HG03103 (cell line): Measurements from ENCODE around the gene TADA2A.
"Not testable (repeated sequence)": the region's sequence is repeated elsewhere in the genome, so short reads cannot be mapped to it uniquely, and the experiment has no call there.

Experiments
- ATAC-seq: cut with Tn5 transposase; IDR thresholded peaks from one replicate; pipeline ENCODE4 v1.9.1; 2021; ENCODE audit warnings: low read depth; ENCODE audit not compliant: unreplicated experiment

TADA2A gene

GRCh38 chr17:37490022-37490587, 83.4 kb downstream of the TADA2A start:
- peak; percentile 37 for ATAC-seq

DNA sequence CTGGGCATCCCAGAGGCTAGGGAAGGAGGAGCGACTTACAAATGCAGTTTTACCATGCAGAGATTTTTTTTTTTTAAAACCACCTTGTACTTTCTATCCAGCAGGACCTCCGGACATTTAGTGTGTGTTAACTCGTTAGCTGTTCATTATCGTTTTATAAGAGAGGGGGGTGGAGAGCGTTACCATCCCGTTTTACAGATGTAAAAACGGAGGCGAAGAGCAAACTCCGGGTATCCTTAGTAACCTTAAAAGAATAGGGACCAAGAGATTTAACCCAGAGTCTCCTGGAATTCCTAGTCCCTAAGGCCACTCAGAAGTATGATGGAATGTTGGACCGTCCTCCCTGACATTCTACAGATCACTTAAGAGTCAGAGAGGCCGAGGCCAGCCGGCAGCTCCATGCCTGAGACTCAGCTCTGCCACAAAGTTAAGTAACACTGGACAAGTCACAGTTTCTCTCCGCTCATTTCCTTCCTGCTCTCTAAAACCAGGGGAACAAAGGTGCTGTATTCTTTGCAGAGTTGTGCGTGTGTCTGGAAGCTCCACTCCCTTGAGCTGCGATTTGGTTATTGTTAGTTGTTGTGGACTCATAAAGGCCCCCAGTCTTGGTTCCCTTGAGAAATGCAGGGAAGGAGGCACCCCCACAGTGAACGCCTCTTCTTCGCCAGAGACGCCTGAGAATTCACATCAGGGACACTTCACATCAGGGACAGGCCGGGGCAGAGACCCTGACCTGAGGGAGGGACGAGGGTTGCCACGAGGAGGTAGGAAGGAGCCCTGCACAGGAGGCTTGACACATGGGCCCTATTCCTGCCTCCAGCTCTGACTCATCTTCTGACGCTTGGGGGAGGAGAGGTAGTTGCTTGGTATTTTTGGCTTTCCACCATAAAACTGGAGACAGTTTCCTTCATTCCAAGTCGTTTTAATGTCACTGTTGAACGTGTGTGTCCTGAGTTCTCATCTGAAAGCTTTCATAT, 84.2 kb downstream of the TADA2A start:
- no peak for ATAC-seq

- no peak for ATAC-seq
Observed at GRCh38 chr17:37492167-37492566, 85.5 kb downstream of the TADA2A start.

DNA sequence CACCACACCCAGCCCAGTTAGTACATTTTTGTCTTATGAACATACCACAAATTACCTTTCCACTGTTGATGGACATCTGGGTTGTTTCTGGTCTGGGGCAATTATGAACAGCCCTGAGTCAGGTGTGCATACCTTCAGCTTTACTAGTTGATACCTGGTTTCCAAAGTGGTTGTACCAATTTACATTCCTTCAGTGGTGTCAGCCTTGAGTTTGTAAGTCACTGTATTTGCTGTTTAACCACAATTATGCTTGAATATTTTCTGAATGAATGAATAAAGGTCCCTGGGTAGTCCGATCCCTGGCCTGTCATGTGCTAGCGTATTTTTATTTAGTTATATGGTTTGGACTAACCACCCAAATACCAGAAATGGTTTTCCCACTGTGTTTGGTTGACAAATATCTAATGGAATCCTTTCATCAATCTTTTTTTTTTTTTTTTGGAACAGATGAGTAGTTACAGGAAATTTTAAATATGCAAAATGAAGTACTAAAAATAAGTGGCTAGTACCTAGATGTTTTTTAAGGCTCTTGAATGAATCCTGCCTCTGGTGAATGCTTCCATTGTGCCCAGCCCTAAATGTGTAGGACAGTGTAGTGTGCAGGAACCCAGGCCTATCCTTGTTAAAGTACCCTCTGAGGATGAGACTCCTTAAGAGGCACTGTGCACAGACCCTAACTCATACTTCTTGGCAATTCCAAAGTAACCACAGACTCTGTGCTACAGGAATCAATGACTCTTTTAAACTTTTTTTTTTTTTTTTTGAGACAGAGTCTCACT, 86.8 kb downstream of the TADA2A start:
- ATAC-seq = no peak

- ATAC-seq = no peak
Observed at GRCh38 chr17:37494401-37494831, 87.7 kb downstream of the TADA2A start.

GRCh38 chr17:37494971-37495370, 88.3 kb downstream of the TADA2A start:
- ATAC-seq = no peak

- ATAC-seq = no peak
Observed at GRCh38 chr17:37500378-37500777, 93.7 kb downstream of the TADA2A start.

DNA sequence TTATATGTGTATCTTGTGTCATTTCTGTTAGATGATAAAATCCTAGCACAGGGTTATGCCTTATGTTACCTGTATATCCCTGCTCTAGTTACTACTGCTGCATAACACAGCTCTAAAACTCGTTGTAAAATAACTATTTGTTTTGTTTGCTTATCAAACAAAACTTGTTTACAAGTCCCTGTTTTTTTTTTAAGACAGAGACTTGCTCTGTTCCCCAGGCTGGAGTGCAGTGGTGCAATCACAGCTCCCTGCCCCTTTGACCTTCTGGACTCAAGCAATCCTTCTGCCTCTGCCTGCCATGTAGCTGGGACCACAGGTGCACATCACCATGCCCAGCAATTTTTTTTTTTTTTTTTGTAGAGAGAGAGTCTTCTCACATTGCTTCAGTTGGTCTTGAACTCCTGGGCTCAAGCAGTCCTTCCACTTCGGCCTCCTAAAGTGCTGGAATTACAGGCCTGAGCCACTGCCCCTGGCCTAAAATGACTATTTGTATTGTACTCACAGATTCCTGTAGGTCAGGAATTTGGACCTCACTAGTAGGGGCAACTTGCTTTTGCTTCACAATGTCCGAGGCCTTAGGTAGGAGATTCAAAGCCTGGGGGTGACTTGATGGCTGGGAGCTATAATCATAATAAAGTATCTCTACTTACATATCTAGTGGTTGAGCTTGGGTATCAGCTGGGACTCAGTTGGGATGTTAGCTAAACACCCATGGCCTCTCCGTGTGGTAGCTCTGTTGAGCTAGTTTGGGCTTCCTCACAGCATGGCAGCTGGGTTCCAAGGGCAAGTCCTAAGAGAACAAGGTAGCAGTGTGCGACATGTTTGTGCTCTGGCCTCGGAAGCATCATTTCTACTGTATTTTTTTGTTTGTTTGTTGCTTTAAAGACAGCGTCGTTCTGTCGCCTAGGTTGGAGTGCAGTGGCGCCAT, 95.6 kb downstream of the TADA2A start:
- no peak for ATAC-seq

GRCh38 chr17:37503148-37503547, 96.5 kb downstream of the TADA2A start:
- no peak for ATAC-seq

DNA sequence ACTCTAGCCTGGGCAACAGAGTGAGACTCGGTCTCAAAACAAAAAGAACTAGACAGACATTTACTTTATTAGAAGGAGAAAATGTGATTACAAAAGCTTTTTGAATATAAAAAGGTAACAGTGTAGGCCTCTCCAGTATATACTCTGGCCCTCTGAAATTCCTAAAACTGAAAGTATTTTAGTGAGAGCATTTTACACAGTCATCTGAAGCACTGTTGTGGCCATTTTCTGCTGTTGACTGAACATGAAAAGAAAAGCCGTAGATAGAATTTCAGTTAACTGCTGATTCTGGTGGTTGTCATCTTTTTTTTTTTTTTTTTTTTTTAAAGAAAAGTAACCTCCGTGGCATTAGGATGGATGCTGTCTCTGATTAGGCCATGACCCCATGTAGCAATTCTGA, 98.6 kb downstream of the TADA2A start:
- no peak for ATAC-seq

GRCh38 chr17:37506678-37507077, 100.0 kb downstream of the TADA2A start:
- ATAC-seq = no peak

DNA sequence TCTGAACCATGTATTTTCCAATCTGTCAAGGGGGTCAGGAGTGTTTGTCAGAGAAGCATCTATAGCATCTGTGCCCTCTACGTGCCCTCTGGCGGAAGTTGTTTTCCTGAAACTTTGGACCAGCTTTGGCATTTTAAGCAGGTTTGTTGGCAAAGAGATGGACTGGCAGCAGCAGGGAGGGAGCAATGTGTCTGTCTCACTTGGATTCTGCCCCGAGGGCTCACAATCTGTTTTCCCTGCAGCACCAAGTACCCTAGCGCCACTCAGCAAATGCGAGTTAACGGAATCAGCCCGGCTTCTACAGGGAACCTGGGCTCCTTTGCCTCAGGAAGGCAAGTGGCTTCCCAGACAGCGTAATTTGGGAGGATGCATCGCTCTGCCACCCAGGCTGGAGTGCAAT, 100.4 kb downstream of the TADA2A start:
- ATAC-seq = no peak

DNA sequence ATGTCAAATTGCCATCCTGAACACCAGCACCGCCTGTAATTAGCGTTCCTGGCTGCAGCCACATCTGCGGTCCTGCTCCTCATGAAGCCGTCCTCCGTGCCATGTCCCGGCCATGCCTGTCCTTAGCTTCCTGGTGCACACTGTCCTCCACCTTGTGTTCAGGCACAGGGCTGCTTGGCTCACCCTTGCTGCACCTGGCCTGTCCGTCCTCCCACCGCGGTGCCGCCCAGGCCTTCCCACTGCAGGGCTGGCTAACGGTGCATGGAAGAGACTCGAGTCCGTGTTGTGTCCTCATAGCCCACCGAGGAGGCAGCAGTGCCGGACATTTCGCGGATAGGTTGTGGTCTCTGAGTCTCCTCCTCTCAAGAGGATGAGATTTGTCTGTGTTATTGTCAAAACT, 103.4 kb downstream of the TADA2A start:
- no peak for ATAC-seq

- ATAC-seq = not testable (repeated sequence)
Observed at GRCh38 chr17:37511642-37512041, 105.0 kb downstream of the TADA2A start.

- no peak for ATAC-seq
Observed at GRCh38 chr17:37512442-37513068, 105.9 kb downstream of the TADA2A start.

DNA sequence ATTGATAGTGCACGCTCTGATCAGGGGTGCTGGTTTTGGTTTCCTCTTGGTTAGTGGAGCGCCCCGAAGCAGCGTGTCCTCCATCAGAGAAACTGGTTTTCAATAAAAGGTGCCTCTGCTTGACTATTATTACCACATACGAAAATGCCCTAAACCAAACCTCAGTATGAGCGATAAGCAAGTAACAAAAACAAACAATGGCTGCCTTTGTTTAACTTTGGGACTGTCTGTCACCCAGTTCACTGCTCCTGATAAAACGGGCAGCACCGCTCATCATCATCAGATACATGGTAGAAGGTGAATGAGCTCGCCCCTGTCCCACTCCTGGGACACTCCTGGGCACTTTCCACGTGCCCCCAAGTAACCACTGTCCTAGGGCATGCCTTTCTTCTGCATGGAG, 107.0 kb downstream of the TADA2A start:
- no peak for ATAC-seq

GRCh38 chr17:37516127-37516571, 109.5 kb downstream of the TADA2A start:
- ATAC-seq = no peak

DNA sequence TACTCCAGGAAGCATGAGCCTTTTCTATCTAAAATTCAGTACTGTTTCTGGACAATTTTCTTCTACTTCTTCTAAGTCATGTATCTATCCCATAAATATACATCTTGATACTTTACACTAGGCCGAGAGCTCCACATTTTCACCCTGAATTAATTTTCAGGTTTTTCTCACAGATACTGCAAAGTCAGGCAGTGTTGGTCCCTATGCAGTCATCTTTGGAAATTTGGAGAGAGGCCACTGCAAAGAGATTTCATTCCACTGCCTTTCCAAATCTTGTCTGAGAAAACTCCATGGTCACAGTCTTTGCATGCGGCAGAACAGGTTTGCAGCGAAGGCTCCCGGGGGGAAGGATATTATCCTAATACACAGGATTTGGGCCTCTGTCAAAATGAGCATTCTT, 111.2 kb downstream of the TADA2A start:
- no peak for ATAC-seq

GRCh38 chr17:37518826-37519225, 112.1 kb downstream of the TADA2A start:
- no peak for ATAC-seq
